ENCODE measurements around the gene PFN3.

DNA sequence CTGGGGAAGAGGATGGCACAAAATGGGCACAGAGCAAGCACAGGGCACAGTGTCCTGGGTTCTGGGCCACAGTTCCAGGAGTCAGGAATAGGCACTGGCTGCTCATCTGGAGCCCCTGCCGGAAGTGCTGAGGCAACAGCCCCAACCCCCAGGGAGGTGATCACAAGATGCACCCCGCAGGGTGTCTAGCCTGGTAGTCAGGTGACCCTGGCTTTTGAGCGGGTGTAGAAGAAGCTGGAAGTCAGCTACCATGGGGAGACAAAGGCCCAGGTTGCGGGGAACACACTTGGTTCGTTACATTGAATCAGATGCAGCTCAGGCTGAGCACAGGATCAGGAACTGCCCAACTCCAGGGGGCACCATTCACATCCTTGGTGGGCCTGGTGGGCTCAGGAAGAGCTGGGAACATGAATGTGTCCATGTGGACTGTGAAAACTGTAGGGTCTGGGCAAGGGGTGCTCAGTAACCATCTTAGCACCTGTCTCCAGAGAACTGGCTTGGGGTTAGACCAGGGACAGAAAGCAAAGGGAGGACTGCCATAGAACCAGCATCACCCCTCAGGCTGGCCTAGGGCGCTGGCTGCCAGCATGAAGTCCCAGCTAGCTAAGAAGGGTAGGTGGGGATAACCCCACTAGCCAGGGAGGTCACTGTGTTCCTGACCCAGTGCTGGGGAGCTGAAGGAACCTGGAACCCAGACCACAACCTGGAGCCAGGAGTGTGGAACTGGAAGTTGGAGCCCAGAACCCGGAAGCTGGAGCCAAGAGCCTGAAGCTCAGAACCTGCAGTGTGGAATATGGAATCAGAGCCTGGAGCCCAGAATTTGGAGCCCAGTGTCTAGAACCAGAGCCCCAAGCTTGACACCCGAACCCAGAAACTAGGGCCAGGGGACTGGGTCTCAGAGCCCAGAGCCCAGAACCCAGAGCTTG lies 22.3 kb downstream of the PFN3 start:
- TF ChIP-seq POLR2AphosphoS5 (IDR thresholded peaks at IDR 0.05; ENCODE audit: low read depth, low read length) (no peak), SIN3A (IDR thresholded peaks at IDR 0.05; ENCODE audit: borderline replicate concordance, insufficient read depth, low read length) (no peak), TAF1 (IDR thresholded peaks at IDR 0.05; ENCODE audit: borderline replicate concordance, insufficient read depth, low read length) (no peak), FOXP2 (optimal IDR thresholded peaks at IDR 0.05; ENCODE audit: borderline replicate concordance, extremely low read depth, extremely low read length, insufficient read depth) (no peak)
- TF ChIP-seq, protein P1, sequence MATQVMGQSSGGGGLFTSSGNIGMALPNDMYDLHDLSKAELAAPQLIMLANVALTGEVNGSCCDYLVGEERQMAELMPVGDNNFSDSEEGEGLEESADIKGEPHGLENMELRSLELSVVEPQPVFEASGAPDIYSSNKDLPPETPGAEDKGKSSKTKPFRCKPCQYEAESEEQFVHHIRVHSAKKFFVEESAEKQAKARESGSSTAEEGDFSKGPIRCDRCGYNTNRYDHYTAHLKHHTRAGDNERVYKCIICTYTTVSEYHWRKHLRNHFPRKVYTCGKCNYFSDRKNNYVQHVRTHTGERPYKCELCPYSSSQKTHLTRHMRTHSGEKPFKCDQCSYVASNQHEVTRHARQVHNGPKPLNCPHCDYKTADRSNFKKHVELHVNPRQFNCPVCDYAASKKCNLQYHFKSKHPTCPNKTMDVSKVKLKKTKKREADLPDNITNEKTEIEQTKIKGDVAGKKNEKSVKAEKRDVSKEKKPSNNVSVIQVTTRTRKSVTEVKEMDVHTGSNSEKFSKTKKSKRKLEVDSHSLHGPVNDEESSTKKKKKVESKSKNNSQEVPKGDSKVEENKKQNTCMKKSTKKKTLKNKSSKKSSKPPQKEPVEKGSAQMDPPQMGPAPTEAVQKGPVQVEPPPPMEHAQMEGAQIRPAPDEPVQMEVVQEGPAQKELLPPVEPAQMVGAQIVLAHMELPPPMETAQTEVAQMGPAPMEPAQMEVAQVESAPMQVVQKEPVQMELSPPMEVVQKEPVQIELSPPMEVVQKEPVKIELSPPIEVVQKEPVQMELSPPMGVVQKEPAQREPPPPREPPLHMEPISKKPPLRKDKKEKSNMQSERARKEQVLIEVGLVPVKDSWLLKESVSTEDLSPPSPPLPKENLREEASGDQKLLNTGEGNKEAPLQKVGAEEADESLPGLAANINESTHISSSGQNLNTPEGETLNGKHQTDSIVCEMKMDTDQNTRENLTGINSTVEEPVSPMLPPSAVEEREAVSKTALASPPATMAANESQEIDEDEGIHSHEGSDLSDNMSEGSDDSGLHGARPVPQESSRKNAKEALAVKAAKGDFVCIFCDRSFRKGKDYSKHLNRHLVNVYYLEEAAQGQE (IDR thresholded peaks at IDR 0.05; ENCODE audit: insufficient read depth in 1 of 2, low read depth in 2 of 2, low read length in 2 of 2), result no peak
